ENCODE results near the gene GRID2. TPM values are rescaled to one million over a fixed set of nuclear protein-coding genes. Genes with fewer than 3 reads are reported as not detected.

The GRID2 gene
- total RNA-seq, 1 donor from 2014 or later = not detected

DNA sequence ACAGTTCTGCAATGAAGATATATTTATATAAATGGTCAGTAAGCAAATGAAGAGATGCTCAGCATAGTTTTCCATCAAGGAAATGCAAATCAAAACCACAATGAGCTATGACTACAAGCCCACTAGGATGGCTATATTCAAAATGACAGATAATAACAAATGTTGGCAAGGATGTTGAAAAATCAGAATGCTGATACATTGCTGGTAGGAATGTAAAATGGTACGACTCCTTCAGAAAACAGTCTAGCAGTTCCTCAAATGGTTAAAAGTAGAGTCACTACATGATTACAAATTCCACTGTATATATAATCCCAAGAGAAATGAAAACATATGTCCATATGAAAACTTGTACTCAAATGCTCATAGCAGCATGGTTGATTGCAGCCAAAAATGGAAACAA, 1099.8 kb downstream of the GRID2 start:
- DNase-seq (ENCODE audit: low read depth) = no peak

DNA sequence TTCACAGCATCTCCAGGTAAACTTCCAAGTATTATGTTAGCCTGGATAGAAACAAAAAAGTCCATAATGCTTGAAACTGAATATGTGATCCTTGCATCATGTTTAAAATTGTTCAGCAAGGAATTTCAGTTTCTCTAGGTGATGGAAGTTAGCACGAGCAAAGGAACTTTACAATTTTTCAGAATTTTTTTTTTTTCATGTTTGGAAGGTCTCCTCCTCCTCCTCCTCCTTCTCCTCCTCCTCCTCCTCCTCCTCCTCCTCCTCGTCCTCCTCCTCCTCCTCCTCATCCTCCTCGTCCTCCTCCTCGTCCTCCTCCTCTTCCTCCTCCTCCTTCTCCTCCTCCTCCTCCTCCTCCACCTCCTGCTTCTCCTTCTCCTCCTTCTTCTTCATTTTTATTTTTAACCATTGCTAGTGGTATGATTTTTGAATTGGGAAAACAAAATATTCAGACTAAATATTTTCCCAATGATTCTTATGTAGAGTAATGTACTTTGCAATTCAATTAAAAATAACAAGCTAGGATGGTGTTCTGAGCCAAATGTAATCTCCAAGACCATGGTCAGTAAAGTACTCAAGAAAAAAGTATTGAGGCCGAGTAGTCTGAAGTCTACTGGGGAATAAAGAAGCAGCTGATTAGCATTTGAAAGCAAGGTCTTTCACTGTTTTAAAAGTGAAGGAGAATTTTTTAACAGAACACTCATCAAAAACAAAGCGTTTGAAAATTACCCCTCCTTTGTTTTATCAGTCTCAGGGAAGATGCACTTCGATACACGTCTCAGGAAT, 1103.9 kb downstream of the GRID2 start:
- DNase-seq (ENCODE audit: low read depth) = no peak

DNA sequence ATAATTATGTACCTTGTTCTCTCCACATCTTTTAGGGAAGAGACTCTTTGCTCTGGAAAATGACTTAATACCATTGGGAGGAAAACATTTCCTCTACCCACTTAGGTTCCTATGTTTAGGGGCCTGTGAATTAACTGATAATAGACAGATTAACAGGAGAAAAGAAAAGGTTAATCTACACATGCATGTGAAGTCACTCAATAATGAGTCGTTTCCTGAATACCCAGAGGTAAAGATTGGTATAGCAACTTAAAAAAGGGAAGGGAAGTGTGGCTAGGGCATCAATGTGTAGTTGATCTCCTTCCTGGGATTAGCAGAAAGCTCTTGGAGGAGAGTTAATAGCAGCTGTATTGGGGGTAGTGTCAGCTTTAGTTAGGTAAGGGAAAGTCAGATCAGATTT, 1105.3 kb downstream of the GRID2 start:
- no peak for DNase-seq (ENCODE audit: low read depth)

DNA sequence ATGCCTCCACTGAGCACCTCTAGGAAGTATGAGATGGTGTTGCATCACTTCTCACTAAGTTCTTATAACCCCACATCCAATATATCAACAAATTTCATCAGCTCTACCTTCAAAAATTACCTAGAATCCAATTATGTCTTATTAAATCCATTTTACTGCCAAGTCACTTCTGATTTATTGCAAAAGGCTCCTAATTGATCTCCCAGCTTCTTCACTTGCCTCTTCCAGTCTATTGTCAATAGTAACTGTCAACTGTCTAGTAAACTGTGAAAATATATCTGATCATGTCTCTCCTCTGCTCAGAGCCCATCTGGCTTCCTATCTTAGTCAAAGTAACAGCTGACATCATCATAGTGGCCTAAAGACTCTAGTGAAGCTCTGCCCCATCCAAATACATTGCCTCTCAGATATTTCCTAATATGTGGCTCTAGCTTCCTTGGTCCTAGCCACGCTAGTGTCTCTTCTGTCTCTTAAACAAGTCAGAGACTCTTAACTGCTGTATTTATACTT, 1110.3 kb downstream of the GRID2 start:
- no peak for DNase-seq (ENCODE audit: low read depth)

DNA sequence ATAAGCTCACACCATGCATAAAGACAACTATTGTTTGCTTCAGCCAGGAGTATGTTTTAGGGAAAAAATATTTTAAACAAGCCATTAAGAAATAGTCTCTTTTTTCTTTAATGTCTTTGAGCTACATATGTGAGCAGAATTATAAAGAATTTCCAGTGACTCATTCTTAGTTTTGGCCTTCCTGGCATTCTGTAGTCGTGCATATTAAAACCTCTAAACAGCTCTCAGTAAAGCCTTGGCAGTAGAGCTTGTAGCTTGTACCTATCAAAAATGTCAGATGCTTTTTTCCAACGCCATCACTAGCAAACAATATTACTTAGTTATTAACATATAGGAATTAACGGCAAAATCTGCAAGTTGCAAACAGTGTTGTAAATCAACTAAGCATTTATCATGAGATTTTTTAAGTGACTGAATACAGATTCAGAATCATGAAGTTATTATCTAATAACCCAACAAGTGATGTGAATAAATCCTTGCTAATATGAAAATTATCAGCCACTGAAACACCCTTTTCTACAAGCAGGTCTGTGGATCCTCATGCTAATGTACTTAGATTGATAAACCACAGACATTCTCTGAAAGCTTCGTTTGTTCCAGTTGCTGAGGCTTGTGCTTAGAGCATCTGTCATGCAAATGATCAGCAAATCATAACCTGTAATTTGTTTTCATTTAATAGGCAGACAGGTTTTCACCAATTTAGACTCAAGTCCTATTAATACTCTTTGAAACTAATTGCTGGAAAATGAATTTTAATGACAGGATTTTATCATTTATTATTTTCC, 1112.8 kb downstream of the GRID2 start:
- DNase-seq (ENCODE audit: low read depth) = no peak

DNA sequence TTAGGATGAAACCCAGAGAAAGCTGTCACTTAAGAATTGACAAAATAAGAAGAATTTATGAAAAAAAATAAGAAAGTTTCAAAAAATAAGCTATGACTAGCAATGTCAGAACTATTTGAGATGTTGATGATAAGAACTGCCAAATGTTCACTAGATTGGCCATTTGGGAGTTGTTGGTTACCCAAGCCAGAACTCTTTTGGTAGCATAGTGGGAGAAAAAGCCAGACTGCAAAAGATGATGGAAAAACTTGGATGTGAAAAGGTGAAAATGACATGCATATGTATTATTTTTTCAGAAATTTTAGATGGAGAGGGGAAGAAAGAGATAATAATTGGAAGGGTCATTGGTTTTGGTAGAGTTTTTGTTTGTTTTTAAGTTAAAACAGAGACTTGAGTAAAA, 1127.6 kb downstream of the GRID2 start:
- no peak for DNase-seq (ENCODE audit: low read depth)

DNA sequence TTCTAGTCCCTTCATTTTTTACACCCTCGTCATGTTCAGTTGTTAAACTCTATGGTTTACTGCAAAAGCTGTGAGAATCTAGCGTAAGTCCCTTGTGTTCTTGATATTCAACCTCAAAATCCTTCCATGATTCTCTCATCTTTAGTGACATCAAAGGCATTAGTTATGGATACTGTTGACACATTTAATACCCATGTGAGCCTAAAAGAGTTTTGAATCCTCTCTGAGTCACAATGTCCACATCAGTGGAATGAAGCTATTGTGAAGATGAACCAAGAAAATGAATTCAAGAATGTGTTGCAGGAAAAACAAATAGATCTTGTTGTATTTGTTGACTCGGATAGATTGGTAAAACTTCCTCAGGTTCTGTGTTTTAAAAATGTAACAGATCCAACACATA, 1130.1 kb downstream of the GRID2 start:
- DNase-seq (ENCODE audit: low read depth) = no peak

DNA sequence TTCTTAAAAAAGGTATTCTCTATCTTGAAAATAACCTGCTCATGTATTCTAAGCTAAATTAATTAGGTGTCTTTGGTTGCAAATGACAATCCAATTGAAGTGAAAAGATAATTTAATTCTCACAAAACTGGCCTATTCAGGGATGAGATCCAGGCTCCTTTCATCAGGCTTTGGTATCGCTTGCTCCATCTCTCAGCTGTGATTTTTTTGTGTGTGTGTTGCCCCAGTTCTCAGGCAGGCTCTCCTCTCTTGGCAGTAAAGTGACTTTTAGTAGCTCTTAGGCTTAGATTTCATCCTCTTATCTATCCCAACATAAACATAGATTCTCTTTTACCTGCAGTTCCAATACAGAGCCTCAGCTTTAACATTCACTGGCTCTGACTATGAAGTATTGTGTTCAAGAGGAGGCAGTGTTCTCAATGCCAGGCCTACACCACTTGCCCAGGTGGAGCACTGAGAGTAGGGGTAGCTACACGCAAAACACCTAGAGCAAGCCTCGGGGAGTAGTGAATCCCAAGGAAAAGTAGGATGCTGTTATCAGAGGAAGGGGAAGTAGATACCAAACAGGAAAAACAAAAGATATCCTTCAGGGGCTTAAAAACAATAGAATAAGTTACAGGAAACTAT, 1132.3 kb downstream of the GRID2 start:
- DNase-seq (ENCODE audit: low read depth) = no peak

DNA sequence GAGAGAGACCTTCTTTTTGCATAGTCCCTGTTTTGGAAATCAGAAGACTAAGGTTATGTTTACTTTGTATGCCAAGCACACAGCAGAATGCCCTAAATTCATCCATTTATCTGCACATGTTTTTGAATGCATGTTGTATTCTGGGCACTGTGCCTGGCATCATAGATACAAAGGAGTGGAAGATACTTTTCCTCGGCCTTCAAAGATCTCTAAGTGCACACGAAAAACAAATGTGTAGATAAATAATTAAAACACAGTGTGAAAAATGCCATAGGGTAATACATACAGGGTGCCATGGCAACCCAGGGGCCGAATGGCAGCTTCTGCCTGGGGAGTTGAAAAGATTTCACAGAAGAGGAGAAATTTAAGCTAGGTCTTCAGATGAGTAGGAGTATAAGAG, 1134.2 kb downstream of the GRID2 start:
- DNase-seq (ENCODE audit: low read depth) = no peak

DNA sequence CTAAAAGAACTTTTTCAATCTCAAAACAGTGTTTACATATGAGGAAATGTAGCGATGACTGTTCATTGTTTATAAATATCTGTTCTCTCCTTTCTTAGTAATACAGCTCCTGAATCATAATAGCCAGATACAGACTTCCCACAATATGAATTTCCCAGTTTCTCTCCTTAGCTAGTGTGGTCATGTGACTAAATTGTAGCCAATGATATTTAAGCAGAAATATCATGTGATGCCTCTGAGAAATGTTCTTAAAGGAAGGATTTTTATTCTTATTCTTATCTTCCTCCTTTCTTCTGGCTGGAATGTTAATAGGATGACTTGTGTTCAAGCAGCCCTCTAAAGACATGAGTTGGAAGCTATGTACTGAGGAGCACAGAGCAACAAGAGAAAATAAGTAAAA, 1141.1 kb downstream of the GRID2 start:
- no peak for DNase-seq (ENCODE audit: low read depth)

DNA sequence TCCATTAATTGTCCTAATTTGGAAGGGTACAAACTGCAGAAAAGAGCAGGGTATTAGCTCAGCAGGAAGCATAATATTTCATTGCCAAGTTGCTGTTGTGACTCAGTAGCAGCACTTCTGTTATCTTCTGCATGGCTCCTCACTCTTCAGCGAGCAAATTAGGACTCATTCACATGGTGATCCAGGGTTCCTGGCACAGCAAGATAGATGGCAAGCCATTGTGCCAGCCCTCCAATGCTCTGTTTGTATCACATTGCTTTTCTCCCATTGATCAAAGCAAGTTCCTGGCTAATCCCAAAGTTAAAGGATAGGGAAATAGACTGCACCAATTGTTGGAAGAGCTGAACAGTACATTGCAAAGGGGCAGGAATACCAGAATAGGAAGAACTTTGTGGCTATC, 1142.3 kb downstream of the GRID2 start:
- DNase-seq (ENCODE audit: low read depth) = no peak

DNA sequence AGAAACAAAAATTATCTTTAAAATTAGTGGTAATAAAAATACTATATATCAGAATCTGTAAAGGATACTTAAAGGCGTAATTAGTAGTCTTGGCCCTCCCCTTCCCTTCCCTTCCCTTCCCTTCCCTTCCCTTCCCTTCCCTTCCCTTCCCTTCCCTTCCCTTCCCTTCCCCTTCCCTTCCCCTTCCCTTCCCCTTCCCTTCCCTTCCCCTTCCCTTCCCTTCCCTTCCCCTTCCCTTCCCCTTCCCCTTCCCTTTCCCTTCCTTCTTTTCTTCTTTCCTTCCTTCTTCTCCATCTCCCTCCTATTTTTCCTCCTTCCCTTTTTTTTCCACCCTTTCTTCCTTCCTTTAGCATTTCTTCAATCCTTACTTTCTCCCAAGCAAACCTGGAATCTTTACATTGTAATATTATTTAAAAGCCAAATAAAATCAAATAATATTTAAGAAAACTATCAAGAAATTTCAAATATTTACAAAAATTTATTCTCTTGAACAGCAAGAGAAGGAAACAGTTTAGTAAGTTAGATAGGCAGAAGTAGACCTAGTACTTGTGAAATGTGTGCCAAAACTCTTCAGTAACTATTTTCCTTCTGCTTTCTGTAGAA, 1145.0 kb downstream of the GRID2 start:
- DNase-seq (ENCODE audit: low read depth) = no peak

DNA sequence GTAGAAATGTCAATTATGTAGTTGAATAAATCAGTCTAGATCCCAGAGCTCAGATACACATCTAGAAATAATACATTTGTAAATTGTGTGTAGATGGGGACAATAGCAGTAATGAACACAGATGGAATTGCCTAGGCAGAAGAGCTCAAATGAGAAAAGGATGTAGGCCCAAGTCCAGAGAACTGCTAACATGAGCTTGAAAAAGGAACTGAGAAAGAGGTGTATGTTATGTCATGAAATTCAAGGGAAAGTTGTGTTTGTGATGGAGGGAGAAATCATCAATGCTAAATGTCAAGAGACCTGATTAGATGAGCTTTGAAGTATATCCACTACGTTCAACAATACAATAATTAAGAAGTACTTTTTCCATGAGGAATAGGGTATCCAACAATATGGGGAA, 1148.2 kb downstream of the GRID2 start:
- no peak for DNase-seq (ENCODE audit: low read depth)

DNA sequence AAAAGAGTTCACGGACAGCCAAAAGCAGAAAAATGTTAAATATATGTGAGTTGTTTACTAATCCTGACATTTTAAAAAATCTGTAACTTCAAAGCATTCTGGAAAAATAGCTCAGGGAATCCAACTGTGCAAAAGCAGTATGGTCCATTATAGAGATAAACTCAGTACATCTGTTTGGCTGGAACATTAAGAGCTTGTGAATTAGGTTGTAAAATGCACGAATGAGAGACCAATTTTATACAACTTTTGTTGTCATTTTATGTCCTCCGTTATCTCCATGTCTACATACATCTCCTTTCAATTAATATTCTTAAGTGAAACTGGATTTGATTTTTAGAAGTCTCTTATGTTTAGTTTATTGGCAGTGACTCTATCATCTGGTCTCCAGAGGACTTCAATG, 1157.8 kb downstream of the GRID2 start:
- DNase-seq (ENCODE audit: low read depth) = no peak

DNA sequence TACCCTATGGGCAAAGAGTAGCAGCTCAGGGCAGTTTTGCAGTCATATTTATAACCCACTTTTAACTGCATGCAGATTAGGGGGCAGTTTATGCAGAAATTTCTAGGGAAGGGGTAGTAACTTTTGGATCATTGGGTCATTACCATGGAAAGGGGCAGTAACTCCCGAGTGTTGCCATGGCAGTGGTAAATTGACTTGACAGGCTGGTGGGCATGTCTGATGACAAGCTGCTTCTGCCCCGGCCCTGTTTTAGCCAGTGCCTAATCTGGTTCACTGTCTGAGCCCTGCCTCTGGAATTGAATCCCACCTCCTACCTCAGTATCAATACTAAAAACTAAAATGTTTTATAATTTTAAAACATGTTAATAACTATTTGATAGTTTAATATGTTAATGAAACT, 1162.7 kb downstream of the GRID2 start:
- no peak for DNase-seq (ENCODE audit: low read depth)

DNA sequence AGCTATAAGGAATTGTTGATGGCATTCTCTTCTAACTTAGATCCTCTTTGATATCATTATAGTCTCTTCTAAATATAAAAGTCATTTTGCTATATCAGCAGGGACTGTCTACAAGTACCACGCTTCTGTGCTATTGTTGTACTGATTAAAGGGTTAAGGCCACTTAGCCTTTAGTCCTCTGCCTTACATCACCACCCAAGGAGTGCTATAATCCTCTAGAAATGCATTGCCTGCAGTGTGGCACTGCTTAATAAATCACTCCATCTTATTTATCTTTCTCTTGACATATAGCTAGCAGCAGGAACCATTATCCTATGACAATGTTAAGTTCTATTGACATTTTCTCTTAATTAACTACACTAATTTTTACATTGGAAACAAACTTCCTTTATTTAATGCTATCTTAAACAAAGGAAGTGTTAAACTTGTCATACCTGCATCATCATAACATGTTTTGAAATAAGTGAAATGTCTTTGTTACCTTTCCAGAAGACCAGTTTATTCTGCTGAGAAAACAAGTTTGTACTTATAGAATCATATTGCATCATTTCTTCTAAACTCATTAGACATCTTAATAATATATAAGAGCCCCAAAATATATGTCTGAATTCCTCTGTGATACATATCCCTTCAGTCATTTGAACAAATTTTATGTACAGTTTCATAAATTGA, 1163.9 kb downstream of the GRID2 start:
- no peak for DNase-seq (ENCODE audit: low read depth)

DNA sequence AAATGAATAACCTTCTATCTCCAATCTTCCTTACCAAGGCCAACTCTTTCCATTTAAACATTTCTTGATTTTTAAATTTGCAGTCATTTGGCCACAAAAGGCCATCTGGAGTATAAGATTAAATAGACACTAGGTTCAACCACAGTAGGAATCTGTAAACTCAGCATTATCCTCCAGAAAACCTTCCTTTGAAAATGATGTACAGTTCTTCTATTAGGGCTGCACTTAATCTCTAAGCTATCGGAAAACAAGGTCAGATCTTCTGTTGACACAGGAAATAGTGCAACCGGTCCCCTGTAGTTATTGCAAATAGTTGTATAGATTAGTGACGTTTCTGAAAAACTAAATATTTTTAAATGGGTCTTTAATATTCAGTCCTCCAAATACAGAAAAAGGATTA, 1165.8 kb downstream of the GRID2 start:
- DNase-seq (ENCODE audit: low read depth) = no peak

DNA sequence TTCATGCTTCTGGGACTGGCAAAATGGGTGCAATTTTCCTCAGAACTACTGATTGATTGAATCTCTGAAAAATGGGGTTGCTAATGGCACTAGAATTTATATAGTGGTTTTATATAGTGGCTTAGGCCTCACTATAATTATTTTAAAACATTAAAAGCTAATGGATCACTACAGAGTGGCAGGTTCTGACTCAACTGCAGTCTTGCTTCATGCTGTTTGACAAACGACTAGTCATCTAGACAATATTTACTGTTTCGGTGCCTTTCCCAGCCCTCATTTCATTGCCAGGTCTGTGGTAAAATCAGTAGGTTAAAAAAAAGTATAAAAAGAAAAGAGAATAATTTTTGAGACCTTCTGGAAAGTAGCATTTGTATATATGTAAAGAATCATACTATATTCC, 1172.0 kb downstream of the GRID2 start:
- no peak for DNase-seq (ENCODE audit: low read depth)

DNA sequence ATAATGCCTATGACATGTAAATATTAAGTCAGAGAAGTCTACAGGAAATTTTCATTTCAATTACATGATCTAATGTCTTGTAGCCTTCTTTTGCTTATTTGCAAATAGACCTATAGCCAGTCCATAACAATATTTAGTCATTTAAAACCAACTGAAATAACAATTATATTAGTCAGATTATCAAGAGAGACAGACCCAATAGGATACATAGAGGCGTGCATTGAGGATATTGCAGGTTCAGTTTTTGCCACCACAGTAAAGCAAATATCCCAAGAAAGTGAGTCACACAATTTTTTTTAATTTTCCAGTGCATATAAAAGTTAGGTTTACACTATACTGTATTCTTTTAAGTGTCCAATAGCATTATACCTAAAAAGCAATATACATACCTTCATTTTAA, 1175.0 kb downstream of the GRID2 start:
- DNase-seq (ENCODE audit: low read depth) = no peak

DNA sequence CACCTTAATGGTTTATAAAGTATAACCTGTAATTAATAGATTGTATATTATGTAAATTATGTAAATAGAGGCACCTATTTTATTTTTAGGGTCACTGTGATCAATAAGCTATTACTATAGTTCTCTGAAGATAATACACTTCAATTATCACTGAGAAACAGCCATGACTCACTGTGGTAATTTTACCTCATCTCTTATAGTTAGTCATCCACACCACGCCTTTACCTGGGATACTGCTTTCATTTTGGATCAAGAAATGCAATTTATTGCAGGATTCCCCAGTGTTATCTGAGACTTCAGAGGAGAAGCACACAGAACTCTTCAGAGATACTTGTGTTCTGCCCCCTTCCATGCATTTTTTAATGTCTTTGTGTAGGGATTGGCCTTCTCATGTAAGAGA, 1176.7 kb downstream of the GRID2 start:
- DNase-seq (ENCODE audit: low read depth) = peak; percentile 5

DNA sequence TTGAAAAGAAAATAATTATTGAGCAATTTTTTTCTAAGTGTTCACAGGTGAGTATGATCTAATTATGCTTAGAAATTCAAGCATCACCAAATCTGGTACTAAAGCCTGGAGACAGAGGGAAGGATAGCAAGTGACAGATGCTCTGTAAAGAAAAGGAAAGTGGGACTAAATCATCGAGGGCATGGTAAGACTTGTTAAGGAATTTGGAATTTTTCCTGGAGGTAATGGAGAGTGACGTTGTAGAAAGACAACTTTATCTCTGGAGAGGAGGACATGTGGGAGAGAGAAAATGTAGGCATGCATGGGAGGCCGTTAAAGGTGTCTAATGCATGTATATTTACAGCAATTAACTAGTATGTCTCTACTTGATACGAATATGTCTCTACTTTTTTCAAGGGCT, 1191.6 kb downstream of the GRID2 start:
- no peak for DNase-seq (ENCODE audit: low read depth)

DNA sequence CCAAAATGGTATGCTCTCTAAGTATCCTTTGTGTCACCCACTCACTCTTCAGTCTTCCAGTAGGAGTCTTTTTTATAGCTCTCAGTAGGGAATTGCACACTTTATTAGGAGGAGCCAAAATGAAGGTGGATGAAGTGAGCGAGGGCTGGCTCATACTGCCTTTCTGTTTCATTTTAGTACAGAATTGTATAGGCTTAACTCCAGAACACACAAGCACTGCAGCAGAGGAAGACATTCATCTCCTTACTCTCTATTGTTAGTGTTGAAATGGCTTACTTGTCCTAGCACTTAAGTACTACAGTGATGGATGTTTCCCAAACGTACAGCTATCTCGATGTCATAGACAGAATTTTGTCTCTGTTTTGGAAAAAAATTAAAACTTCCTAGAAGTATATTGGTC, 1197.5 kb downstream of the GRID2 start:
- no peak for DNase-seq (ENCODE audit: low read depth)
